ENCODE results near the gene YY1.
"Not testable (repeated sequence)": the region's sequence is repeated elsewhere in the genome, so short reads cannot be mapped to it uniquely, and the experiment has no call there.

The YY1 gene

GRCh38 chr14:100238419-100239210 lies at the start of gene YY1:
Gene YY1, plus strand, starts transcription at chr14:100239144. Its CDS starts 101 bp downstream, at chr14:100239245.
- in situ Hi-C loops (cut with HindIII; ENCODE audit: low pct_ligation_motif_present, low pct_unique_long_range_greater_than_20kb, low sequenced_read_pairs) = no loop called here
- DNase-seq = peak; percentile 95

DNA sequence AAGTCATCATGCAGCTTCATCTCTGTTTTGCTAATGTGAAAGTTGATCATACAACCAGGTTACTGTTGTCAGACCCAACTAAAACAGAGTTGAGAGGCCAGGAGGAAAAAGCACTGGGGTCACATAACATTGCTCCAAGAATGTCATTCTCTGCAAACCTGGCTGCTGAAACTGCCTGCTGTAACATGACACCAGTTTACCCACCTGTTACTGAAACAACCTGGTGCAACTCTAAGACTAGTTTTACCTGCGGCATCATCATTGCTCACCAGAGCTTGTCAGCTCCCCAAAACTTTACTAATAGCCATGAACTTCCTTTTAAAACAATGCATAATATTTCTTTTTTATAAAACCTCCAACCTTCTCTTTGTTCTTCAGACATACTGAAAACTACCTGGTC lies 48.8 kb upstream of the YY1 start:
- in situ Hi-C loops (cut with HindIII; ENCODE audit: low pct_ligation_motif_present, low pct_unique_long_range_greater_than_20kb, low sequenced_read_pairs) = no loop called here
- DNase-seq = no peak

- no peak for DNase-seq
- in situ Hi-C loops (cut with HindIII; ENCODE audit: low pct_ligation_motif_present, low pct_unique_long_range_greater_than_20kb, low sequenced_read_pairs) = no loop called here
Measured at GRCh38 chr14:100191584-100192249, 47.2 kb upstream of the YY1 start.

DNA sequence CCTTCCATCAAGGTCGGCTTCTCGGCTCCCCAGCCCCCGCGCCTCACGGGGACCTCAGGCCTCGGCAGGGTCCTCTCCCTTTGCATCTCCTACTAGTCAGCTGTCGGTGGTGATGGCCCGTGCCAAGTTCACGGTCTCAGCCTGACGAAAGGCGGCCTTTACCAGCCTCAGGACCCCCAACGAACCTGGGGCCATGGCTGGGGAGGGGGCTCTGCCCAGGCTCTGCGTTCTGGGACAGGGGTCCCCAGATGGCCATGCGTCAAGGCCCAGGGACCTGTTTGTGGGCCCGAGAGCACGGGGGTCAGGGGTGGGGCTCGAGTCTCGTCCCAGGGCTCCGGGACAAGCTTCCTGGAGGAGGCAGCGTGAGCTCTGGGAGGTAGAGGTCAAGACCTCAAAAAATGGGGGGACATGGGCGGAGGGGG lies 46.7 kb upstream of the YY1 start:
- in situ Hi-C loops (cut with HindIII; ENCODE audit: low pct_ligation_motif_present, low pct_unique_long_range_greater_than_20kb, low sequenced_read_pairs) = no loop called here
- no peak for DNase-seq

DNA sequence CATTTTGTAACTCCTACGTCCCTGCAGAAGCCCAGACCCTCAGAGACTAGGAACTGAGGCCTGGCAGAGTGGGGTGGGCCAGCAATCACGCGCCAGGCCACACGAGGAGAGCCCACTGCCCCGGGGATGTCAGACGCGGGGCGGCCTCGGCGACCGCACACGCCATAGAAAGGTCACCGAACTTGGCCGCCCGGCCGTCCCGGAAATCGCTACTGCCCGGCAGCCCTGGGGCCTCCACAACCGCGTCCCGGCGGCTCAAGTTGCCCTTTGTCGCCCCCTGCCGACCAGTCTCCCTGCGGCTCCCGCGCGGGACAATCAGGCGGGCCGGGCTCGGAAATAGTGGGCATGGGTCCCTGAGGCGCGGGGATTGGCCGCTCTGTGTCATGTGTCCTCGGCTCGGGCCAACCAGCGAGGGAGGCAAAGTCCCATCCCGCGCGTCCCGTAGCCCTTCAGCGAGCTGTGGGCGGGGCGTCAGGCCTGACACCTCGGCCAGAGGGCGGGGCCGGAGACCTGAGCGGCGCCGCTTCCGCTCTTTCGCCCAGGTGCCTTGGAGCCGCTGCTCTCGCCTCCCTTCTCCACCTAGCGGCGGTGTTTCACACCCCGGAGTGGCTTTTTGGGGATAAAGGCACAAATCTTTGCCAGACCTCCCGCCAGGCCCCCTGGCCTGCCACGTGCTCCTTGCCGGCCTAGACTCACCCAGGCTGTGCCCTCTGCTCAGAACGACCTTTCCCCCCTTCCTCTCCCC lies 46.1 kb upstream of the YY1 start:
- in situ Hi-C loops (cut with HindIII; ENCODE audit: low pct_ligation_motif_present, low pct_unique_long_range_greater_than_20kb, low sequenced_read_pairs) = no loop called here
- peak; percentile 97 for DNase-seq

- DNase-seq = no peak
- in situ Hi-C loops (cut with HindIII; ENCODE audit: low pct_ligation_motif_present, low pct_unique_long_range_greater_than_20kb, low sequenced_read_pairs) = no loop called here
Measured at GRCh38 chr14:100193417-100194357, 45.3 kb upstream of the YY1 start.

GRCh38 chr14:100199240-100199860 lies 39.6 kb upstream of the YY1 start:
- no peak for DNase-seq
- in situ Hi-C loops (cut with HindIII; ENCODE audit: low pct_ligation_motif_present, low pct_unique_long_range_greater_than_20kb, low sequenced_read_pairs) = no loop called here

- no peak for DNase-seq
- in situ Hi-C loops (cut with HindIII; ENCODE audit: low pct_ligation_motif_present, low pct_unique_long_range_greater_than_20kb, low sequenced_read_pairs) = no loop called here
Measured at GRCh38 chr14:100200311-100200710, 38.6 kb upstream of the YY1 start.

DNA sequence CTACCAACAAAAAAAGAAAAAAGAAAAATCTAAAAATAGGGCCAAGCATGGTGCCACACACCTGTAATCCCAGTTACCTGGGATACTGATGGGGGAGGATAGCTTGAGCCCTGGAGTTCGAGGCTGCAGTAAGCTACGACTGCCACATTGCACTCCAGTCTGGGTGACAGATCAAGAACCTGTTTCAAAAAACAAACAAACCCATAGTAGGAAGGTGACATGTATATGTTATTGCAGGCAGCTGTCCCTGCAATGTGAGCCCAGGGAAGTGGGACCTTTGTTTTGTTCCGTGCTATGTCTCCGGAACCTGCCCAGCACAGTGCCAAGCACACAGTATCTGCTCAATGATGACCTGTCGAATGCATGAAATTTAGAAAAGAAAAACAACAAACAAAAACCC lies 37.2 kb upstream of the YY1 start:
- DNase-seq = no peak
- in situ Hi-C loops (cut with HindIII; ENCODE audit: low pct_ligation_motif_present, low pct_unique_long_range_greater_than_20kb, low sequenced_read_pairs) = no loop called here

DNA sequence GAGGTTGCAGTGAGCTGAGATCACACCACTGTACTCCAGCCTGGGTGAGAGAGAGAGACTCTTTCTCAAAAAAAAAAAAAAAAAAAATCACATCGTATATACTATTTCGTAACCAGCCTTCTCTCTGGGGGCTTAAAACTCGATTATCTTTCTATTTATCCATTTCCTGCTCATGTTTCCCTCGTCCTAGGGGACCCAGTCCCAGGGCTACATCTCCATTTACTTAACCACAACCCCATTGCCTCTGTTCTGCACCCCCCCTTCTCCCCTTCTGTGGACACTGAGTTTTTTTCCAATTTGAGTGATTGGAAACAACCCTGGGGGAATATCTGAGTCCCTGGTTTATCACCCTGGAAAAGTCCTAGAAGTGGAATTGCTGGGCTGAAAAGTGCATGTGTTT lies 36.2 kb upstream of the YY1 start:
- in situ Hi-C loops (cut with HindIII; ENCODE audit: low pct_ligation_motif_present, low pct_unique_long_range_greater_than_20kb, low sequenced_read_pairs) = no loop called here
- DNase-seq = no peak

- DNase-seq = no peak
- in situ Hi-C loops (cut with HindIII; ENCODE audit: low pct_ligation_motif_present, low pct_unique_long_range_greater_than_20kb, low sequenced_read_pairs) = no loop called here
Measured at GRCh38 chr14:100203146-100203545, 35.8 kb upstream of the YY1 start.

- in situ Hi-C loops (cut with HindIII; ENCODE audit: low pct_ligation_motif_present, low pct_unique_long_range_greater_than_20kb, low sequenced_read_pairs) = no loop called here
- no peak for DNase-seq
Measured at GRCh38 chr14:100203962-100204834, 34.7 kb upstream of the YY1 start.

GRCh38 chr14:100204835-100205167 lies 34.1 kb upstream of the YY1 start:
- in situ Hi-C loops (cut with HindIII; ENCODE audit: low pct_ligation_motif_present, low pct_unique_long_range_greater_than_20kb, low sequenced_read_pairs); DNase-seq: not testable (repeated sequence)

DNA sequence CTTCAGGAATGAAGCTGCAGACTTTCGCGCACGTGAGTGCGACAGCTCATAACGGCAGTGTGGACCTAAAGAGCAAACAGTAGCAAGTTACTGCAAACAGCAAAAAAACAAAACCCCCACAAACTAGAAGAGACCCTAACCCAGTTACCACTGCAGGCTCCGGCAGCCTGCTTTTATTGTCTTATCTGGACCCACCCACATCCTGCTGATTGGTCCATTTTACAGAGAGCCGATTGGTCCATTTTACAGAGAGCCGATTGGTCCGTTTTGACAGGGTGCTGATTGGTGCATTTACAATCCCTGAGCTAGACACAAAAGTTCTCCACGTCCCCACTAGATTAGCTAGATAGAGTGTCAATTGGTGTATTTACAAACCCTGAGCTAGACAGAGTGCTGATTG lies 31.4 kb upstream of the YY1 start:
- DNase-seq; in situ Hi-C loops (cut with HindIII; ENCODE audit: low pct_ligation_motif_present, low pct_unique_long_range_greater_than_20kb, low sequenced_read_pairs): not testable (repeated sequence)

DNA sequence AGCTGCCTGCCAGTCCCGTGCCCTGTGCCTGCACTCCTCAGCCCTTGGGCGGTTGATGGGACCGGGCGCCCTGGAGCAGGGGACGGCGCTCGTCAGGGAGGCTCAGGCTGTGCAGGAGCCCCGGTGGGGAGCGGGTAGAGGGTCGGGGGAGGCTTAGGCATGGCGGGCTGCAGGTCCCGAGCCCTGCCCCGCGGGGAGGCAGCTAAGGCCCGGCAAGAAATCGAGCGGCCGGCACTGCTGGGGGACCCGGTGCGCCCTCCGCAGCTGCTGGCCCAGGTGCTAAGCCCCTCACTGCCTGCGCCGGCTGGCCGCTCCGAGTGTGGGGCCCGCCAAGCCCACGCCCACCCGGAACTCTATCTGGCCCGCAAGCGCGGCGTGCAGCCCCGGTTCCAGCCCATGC lies 30.8 kb upstream of the YY1 start:
- in situ Hi-C loops (cut with HindIII; ENCODE audit: low pct_ligation_motif_present, low pct_unique_long_range_greater_than_20kb, low sequenced_read_pairs); DNase-seq: not testable (repeated sequence)

DNA sequence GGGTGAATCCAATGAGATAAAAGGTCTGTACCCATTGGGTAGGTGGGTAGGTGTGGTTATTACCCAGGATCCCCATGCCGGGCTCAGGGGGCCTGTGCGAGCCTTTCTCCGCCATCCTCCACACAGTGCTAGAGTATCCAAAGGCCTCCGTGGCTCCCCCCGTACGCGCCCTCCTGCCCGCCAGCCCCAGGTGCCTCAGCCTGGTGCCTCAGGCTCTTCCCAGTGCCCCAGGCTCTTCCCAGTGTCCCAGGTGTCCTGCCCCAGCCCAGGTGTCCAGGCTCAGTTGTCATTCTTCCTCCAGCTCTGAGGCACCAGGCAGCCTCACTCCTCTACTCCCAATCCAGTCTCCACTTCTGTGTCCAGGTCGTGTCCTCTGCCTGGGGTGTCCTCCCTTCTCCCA lies 27.6 kb upstream of the YY1 start:
- DNase-seq = no peak
- in situ Hi-C loops (cut with HindIII; ENCODE audit: low pct_ligation_motif_present, low pct_unique_long_range_greater_than_20kb, low sequenced_read_pairs) = no loop called here

DNA sequence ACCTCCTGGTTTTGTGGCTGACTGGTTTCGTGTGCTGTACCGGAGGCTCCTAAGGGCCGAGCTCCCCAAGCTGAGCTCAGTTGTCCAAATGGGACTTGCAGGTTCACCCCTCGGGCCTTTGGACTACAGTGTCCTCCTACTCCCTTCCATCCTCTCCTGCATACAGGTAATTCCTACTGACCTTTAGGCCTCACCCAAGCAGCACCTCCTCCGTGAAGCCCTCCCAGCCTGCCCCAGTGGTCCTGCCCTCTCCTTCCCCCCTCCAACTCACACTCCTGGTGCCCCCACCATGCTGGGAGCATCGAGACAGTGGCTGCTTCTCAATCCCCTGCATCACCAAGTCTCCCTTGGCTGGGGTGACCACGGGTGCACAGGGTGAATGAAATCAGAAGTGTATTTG lies 27.1 kb upstream of the YY1 start:
- DNase-seq = no peak
- in situ Hi-C loops (cut with HindIII; ENCODE audit: low pct_ligation_motif_present, low pct_unique_long_range_greater_than_20kb, low sequenced_read_pairs) = no loop called here
